KBM-7 (cell line): ENCODE data around the gene TRAPPC3.

Experiments used
- DNase-seq: peaks from one replicate; pipeline ENCODE4 v3.0.0-alpha.2; 2015
- in situ Hi-C: fragments of 300-500 bp; cut with MboI; formaldehyde crosslinking; loops from 2 replicates; pipeline ENCODE4 v1.14.3; 2020; ENCODE audit warnings: low sequenced_read_pairs, low pct_unique_long_range_greater_than_20kb, mixed read lengths

The TRAPPC3 gene

GRCh38 chr1:36111151-36111550 lies 38.1 kb downstream of the TRAPPC3 start:
- in situ Hi-C loops: no loop called here
- DNase-seq: no peak

- peak; percentile 22 for DNase-seq
- in situ Hi-C loops: loop anchor here (5.0 kb wide), 1 partner anchor 33 kb away; no protein-coding TSS in a partner anchor
These were observed 40.1 kb downstream of the TRAPPC3 start for GRCh38 chr1:36109041-36109679.

- in situ Hi-C loops: loop anchor here (5.0 kb wide), 1 partner anchor 34 kb away; no protein-coding TSS in a partner anchor
- no peak for DNase-seq
These were observed 41.0 kb downstream of the TRAPPC3 start for GRCh38 chr1:36108314-36108713.

GRCh38 chr1:36107394-36107793 lies 41.9 kb downstream of the TRAPPC3 start:
- DNase-seq: no peak
- in situ Hi-C loops: loop anchor here (5.0 kb wide), 1 partner anchor 35 kb away; no protein-coding TSS in a partner anchor

GRCh38 chr1:36106269-36106668 lies 43.0 kb downstream of the TRAPPC3 start:
- in situ Hi-C loops: loop anchor here (5.0 kb wide), 1 partner anchor 36 kb away; no protein-coding TSS in a partner anchor
- DNase-seq: no peak

- in situ Hi-C loops: no loop called here
These were observed 47.7 kb downstream of the TRAPPC3 start for GRCh38 chr1:36101546-36101945.

GRCh38 chr1:36100376-36100775 lies 48.9 kb downstream of the TRAPPC3 start:
- no peak for DNase-seq
- in situ Hi-C loops: no loop called here

More at GRCh38 chr1:36101546-36101945, 47.7 kb downstream of the TRAPPC3 start:
- DNase-seq: no peak

GRCh38 chr1:36099681-36100341 lies 49.5 kb downstream of the TRAPPC3 start:
- in situ Hi-C loops: no loop called here
- peak; percentile 82 for DNase-seq

GRCh38 chr1:36098650-36099365 lies 50.5 kb downstream of the TRAPPC3 start:
- no peak for DNase-seq
- in situ Hi-C loops: no loop called here

GRCh38 chr1:36097693-36098585 lies 51.3 kb downstream of the TRAPPC3 start:
- in situ Hi-C loops: no loop called here

GRCh38 chr1:36096500-36097432 lies 52.5 kb downstream of the TRAPPC3 start:
- DNase-seq: no peak
- in situ Hi-C loops: no loop called here

More at GRCh38 chr1:36097693-36098585, 51.3 kb downstream of the TRAPPC3 start:
- DNase-seq: no peak

GRCh38 chr1:36095760-36096405 lies 53.4 kb downstream of the TRAPPC3 start:
- peak; percentile 55 for DNase-seq
- in situ Hi-C loops: no loop called here

GRCh38 chr1:36094621-36095061 lies 54.6 kb downstream of the TRAPPC3 start:
- no peak for DNase-seq
- in situ Hi-C loops: no loop called here

- no peak for DNase-seq
- in situ Hi-C loops: no loop called here
These were observed 55.4 kb downstream of the TRAPPC3 start for GRCh38 chr1:36093929-36094328.

- in situ Hi-C loops: no loop called here
These were observed 56.1 kb downstream of the TRAPPC3 start for GRCh38 chr1:36093226-36093625.

GRCh38 chr1:36092798-36093185 lies 56.5 kb downstream of the TRAPPC3 start:
- DNase-seq: no peak
- in situ Hi-C loops: no loop called here

More at GRCh38 chr1:36093226-36093625, 56.1 kb downstream of the TRAPPC3 start:
- no peak for DNase-seq

- in situ Hi-C loops: no loop called here
- no peak for DNase-seq
These were observed 57.0 kb downstream of the TRAPPC3 start for GRCh38 chr1:36092166-36092797.
